ENCODE results near the gene GABRA4.

GABRA4 gene

GRCh38 chr4:46894826-46895225, 98.6 kb downstream of the GABRA4 start:
- DNase-seq (ENCODE audit: low read depth) = no peak
- H3K4me3 ChIP-seq (ENCODE audit: low read depth, low read length) = no peak overlapping the region
- no peak for TF ChIP-seq CTCF (IDR thresholded peaks at IDR 0.05; ENCODE audit: control insufficient read depth, extremely low read depth, insufficient read depth)

DNA sequence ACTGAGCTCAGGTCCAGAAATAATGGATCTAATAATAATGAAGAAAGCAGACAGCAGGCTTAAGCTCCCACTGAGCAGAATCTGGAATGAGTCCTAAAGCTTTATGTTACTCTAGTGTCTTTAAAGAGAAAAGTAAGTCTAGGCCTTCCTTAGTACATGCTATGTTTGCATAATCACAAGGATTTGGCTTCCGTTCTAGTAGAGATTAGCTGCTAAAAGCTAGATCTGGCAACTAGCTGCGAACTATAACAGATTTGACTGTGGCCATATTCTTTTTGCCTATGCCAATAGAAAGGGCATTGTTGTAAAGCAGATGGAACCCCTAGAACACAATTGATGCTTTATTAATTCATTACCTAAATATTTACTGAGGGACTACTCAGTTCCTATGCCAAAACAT, 103.3 kb downstream of the GABRA4 start:
- DNase-seq (ENCODE audit: low read depth) = no peak

GRCh38 chr4:46889410-46889809, 104.0 kb downstream of the GABRA4 start:
- no peak overlapping the region for H3K4me3 ChIP-seq (ENCODE audit: low read depth, low read length)
- DNase-seq (ENCODE audit: low read depth) = no peak

More for the DNA sequence above, 103.3 kb downstream of the GABRA4 start:
- TF ChIP-seq CTCF (IDR thresholded peaks at IDR 0.05; ENCODE audit: control insufficient read depth, extremely low read depth, insufficient read depth) = no peak
- no peak overlapping the region for H3K4me3 ChIP-seq (ENCODE audit: low read depth, low read length)

GRCh38 chr4:46886711-46887110, 106.7 kb downstream of the GABRA4 start:
- H3K4me3 ChIP-seq (ENCODE audit: low read depth, low read length) = no peak overlapping the region
- no peak for DNase-seq (ENCODE audit: low read depth)
- TF ChIP-seq CTCF (IDR thresholded peaks at IDR 0.05; ENCODE audit: control insufficient read depth, extremely low read depth, insufficient read depth) = peak; percentile 53

More at GRCh38 chr4:46889410-46889809, 104.0 kb downstream of the GABRA4 start:
- no peak for TF ChIP-seq CTCF (IDR thresholded peaks at IDR 0.05; ENCODE audit: control insufficient read depth, extremely low read depth, insufficient read depth)

- TF ChIP-seq CTCF (IDR thresholded peaks at IDR 0.05; ENCODE audit: control insufficient read depth, extremely low read depth, insufficient read depth) = no peak
- no peak overlapping the region for H3K4me3 ChIP-seq (ENCODE audit: low read depth, low read length)
- no peak for DNase-seq (ENCODE audit: low read depth)
Measured at GRCh38 chr4:46878641-46879040, 114.7 kb downstream of the GABRA4 start.

DNA sequence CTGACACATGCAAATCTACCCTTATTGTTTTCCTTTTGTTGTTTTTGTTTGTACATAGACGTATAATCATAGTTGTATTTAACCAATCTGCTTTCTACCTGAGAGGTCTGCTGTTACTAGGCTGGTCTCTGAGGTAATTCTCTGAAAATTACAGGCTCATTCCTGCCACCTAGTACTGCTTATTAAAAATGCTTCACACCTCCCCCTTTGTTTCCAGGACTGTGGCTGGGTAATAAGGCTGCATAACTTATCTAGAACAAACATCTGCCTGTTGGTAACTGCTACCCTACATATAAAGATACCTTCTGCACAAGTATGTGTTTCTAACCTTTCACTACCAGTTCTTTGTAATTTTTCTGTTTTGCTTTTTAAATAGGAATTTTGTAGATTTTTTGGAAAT, 118.6 kb downstream of the GABRA4 start:
- DNase-seq (ENCODE audit: low read depth) = no peak
- no peak overlapping the region for H3K4me3 ChIP-seq (ENCODE audit: low read depth, low read length)
- TF ChIP-seq CTCF (IDR thresholded peaks at IDR 0.05; ENCODE audit: control insufficient read depth, extremely low read depth, insufficient read depth) = no peak

GRCh38 chr4:46870411-46870810, 123.0 kb downstream of the GABRA4 start:
- no peak for TF ChIP-seq CTCF (IDR thresholded peaks at IDR 0.05; ENCODE audit: control insufficient read depth, extremely low read depth, insufficient read depth)
- no peak for DNase-seq (ENCODE audit: low read depth)

More at GRCh38 chr4:46870411-46870810, 123.0 kb downstream of the GABRA4 start:
- no peak overlapping the region for H3K4me3 ChIP-seq (ENCODE audit: low read depth, low read length)

All from LNCaP clone FGC (cell line).